HCT116 (cell line): Measurements from ENCODE around the gene ATG101. TPM values are rescaled to one million over a fixed set of nuclear protein-coding genes. Genes with fewer than 3 reads are reported as not detected.

Experiments
- ATAC-seq: fragments of 200-7000 bp; cut with Tn5 transposase; 2 replicates; pipeline ENCODE4 v1.9.1; 2020; ENCODE audit warnings: mild to moderate bottlenecking, moderate library complexity
- BruUV-seq: library from RNA; stranded (reverse); fragments of 400-500 nt; replicated peaks from 2 replicates; lab custom pipeline; 2021; lab: Mats Ljungman, UMichigan
- CTCF ChIA-PET: fragments of 300-600 bp; sonication (Branson Sonifier 250); formaldehyde crosslinking; loops from one replicate; lab custom pipeline; 2021; ENCODE audit warnings: antibody characterized with exemption; lab: Charles Lee
- POLR2A ChIA-PET: fragments of 300-600, 350-600 bp; sonication (Branson Sonifier 250); formaldehyde crosslinking; loops from one replicate; lab custom pipeline; 2021; ENCODE audit warnings: antibody characterized with exemption; lab: Charles Lee
- RAD21 ChIA-PET, 2 experiments: fragments of 300-600 bp; sonication (Branson Sonifier 250); formaldehyde crosslinking; loops; one replicate each; lab custom pipeline; 2023; ENCODE audit warnings: low total read pairs in 2 of 2; ENCODE audit not compliant: uncharacterized antibody in 2 of 2, unreplicated experiment in 2 of 2, low non-redundant PET in 1 of 2; lab: Charles Lee
- DNase-seq: peaks from one replicate; pipeline ENCODE4 v3.0.0-alpha.2; 2010; ENCODE audit warnings: low read depth, low spot score
- H2AFZ ChIP-seq: fragments of 200-600 bp; shearing (Covaris generic), sonication (generic); 2 replicates; pipeline ENCODE4 v1.6.1; 2017; ENCODE audit warnings: low read depth, mixed run types, mixed read lengths, antibody characterized with exemption, low read length; ENCODE audit not compliant: poor library complexity, severe bottlenecking
- H3K27ac ChIP-seq: 2 replicates; pipeline ENCODE4 v1.5.1; 2012; ENCODE audit warnings: low read depth, low read length
- H3K27me3 ChIP-seq: fragments of 200-600 bp; sonication (generic); 2 replicates; pipeline ENCODE4 v1.6.1; 2016; ENCODE audit warnings: mixed run types, low read length, mixed read lengths; ENCODE audit not compliant: insufficient read depth
- H3K36me3 ChIP-seq, 2 experiments: fragments of 200-500 bp in 1 of 2; fragments of 200-600 bp in 1 of 2; sonication (Bioruptor generic) in 1 of 2; sonication (generic) in 1 of 2; 2 replicates each; pipeline versions ENCODE4 v1.5.1 to v1.6.1; 2014 to 2016; ENCODE audit warnings: low read length in 2 of 2, inconsistent platforms in 1 of 2, mixed read lengths in 1 of 2, mixed run types in 1 of 2; ENCODE audit not compliant: insufficient read depth in 2 of 2, control insufficient read depth in 1 of 2
- H3K4me1 ChIP-seq, 2 experiments: fragments of 200-600 bp in 1 of 2; sonication (generic) in 1 of 2; 2 replicates each; pipeline versions ENCODE4 v1.5.1 to v1.6.1; 2012 to 2017; ENCODE audit warnings: low read length in 2 of 2, inconsistent platforms in 1 of 2, mild to moderate bottlenecking in 1 of 2, mixed read lengths in 1 of 2, mixed run types in 1 of 2, moderate library complexity in 1 of 2; ENCODE audit not compliant: insufficient read depth in 2 of 2, control insufficient read depth in 1 of 2
- H3K4me2 ChIP-seq: fragments of 200-600 bp; sonication (generic); 2 replicates; pipeline ENCODE4 v1.6.1; 2017; ENCODE audit warnings: mixed run types, low read length, mixed read lengths
- H3K4me3 ChIP-seq, 2 experiments: fragments of 200-600 bp in 1 of 2; sonication (generic) in 1 of 2; replicated peaks in 1 of 2; 2 replicates each; pipeline ENCODE4 v1.5.1; 2011 to 2016; ENCODE audit warnings: low read length in 2 of 2, control low read depth in 1 of 2, low read depth in 1 of 2, mild to moderate bottlenecking in 1 of 2, mixed read lengths in 1 of 2, mixed run types in 1 of 2
- H3K79me2 ChIP-seq: fragments of 200-600 bp; sonication (generic); 2 replicates; pipeline ENCODE4 v1.6.1; 2017; ENCODE audit warnings: mild to moderate bottlenecking, mixed run types, low read length, moderate library complexity, mixed read lengths; ENCODE audit not compliant: insufficient read depth
- H3K9ac ChIP-seq: fragments of 200-600 bp; sonication (generic); 2 replicates; pipeline ENCODE4 v1.6.1; 2016; ENCODE audit warnings: low read length, mixed read lengths
- H3K9me2 ChIP-seq: fragments of 200-600 bp; sonication (generic), shearing (Covaris generic); 2 replicates; pipeline ENCODE4 v1.6.1; 2017; ENCODE audit warnings: mixed run types, mild to moderate bottlenecking, moderate library complexity; ENCODE audit not compliant: insufficient read depth
- H3K9me3 ChIP-seq, 2 experiments: fragments of 200-500 bp in 1 of 2; fragments of 200-600 bp in 1 of 2; sonication (Bioruptor generic) in 1 of 2; sonication (generic) in 1 of 2; 2 replicates each; pipeline ENCODE4 v1.6.1; 2014 to 2017; ENCODE audit warnings: low read length in 2 of 2, mixed read lengths in 2 of 2, inconsistent platforms in 1 of 2, low read depth in 1 of 2, mild to moderate bottlenecking in 1 of 2, mixed run types in 1 of 2, moderate library complexity in 1 of 2; ENCODE audit not compliant: control insufficient read depth in 1 of 2, insufficient read depth in 1 of 2
- H4K20me1 ChIP-seq: fragments of 200-600 bp; sonication (generic), shearing (Covaris generic); 2 replicates; pipeline ENCODE4 v1.6.1; 2017; ENCODE audit warnings: mixed run types, mild to moderate bottlenecking, moderate library complexity; ENCODE audit not compliant: insufficient read depth
- CBX3 ChIP-seq: IDR thresholded peaks from 2 replicates; pipeline ENCODE4 v1.6.1; 2012; ENCODE audit warnings: low read depth
- CEBPB ChIP-seq: IDR thresholded peaks from 2 replicates; pipeline ENCODE4 v1.6.1; 2012; ENCODE audit warnings: low read depth
- CTCF ChIP-seq, 3 experiments: fragments of 200-600 bp in 1 of 3; sonication (generic) in 1 of 3; IDR thresholded peaks in 2 of 3; conservative IDR thresholded peaks in 1 of 3; 2 replicates each; pipeline ENCODE4 v1.5.1; 2012 to 2017; ENCODE audit warnings: low read depth in 2 of 3, low read length in 2 of 3, antibody characterized with exemption in 1 of 3, borderline replicate concordance in 1 of 3, control low read depth in 1 of 3, mild to moderate bottlenecking in 1 of 3, mixed read lengths in 1 of 3, mixed run types in 1 of 3, moderate library complexity in 1 of 3; ENCODE audit not compliant: insufficient read depth in 1 of 3
- EGR1 ChIP-seq: IDR thresholded peaks from 2 replicates; pipeline ENCODE4 v1.6.1; 2012; ENCODE audit warnings: low read depth
- ELF1 ChIP-seq: IDR thresholded peaks from 2 replicates; pipeline ENCODE4 v1.6.1; 2012; ENCODE audit warnings: low read depth, borderline replicate concordance
- EZH2phosphoT487 ChIP-seq: fragments of 200-600 bp; IDR thresholded peaks from 2 replicates; pipeline ENCODE4 v1.6.1; 2018; ENCODE audit warnings: antibody characterized with exemption, borderline replicate concordance
- FOSL1 ChIP-seq: IDR thresholded peaks from 2 replicates; pipeline ENCODE4 v1.6.1; 2012; ENCODE audit warnings: low read depth
- JUND ChIP-seq: IDR thresholded peaks from 2 replicates; pipeline ENCODE4 v1.6.1; 2012
- POLR2A ChIP-seq: IDR thresholded peaks from 2 replicates; pipeline ENCODE4 v1.7.0; 2011; ENCODE audit warnings: borderline replicate concordance; ENCODE audit not compliant: insufficient read depth, insufficient read length; ENCODE audit errors: extremely low read depth
- SP1 ChIP-seq: IDR thresholded peaks from 2 replicates; pipeline ENCODE4 v1.6.1; 2012; ENCODE audit warnings: low read depth
- SRF ChIP-seq: IDR thresholded peaks from 2 replicates; pipeline ENCODE4 v1.6.1; 2012; ENCODE audit warnings: low read depth
- TCF7L2 ChIP-seq: IDR thresholded peaks from 2 replicates; pipeline ENCODE4 v1.7.0; 2011; ENCODE audit warnings: borderline replicate concordance, inconsistent platforms; ENCODE audit not compliant: insufficient read depth, insufficient read length; ENCODE audit errors: extremely low read depth
- YY1 ChIP-seq: IDR thresholded peaks from 2 replicates; pipeline ENCODE4 v1.6.1; 2011; ENCODE audit warnings: low read length, low read depth, moderate library complexity, mild to moderate bottlenecking; ENCODE audit not compliant: insufficient replicate concordance; ENCODE audit errors: extremely low read depth
- ZBTB33 ChIP-seq: IDR thresholded peaks from 2 replicates; pipeline ENCODE4 v1.6.1; 2011; ENCODE audit warnings: mild to moderate bottlenecking, low read length, moderate library complexity; ENCODE audit not compliant: insufficient replicate concordance; ENCODE audit errors: extremely low read depth
- ZFX ChIP-seq: fragments of 450-650 bp; IDR thresholded peaks from 2 replicates; pipeline ENCODE4 v1.6.1; 2017
- intact Hi-C: fragments of 100-400 bp; cut with micrococcal nuclease; formaldehyde crosslinking; loops from 2 replicates; pipeline ENCODE4 v1.10.0; 2022
- total RNA-seq: library from RNA; stranded (reverse); gene quantifications from one replicate; pipeline ENCODE4 v1.2.1, GENCODE V29; 2021; ENCODE audit not compliant: unreplicated experiment

ATG101 gene
- total RNA-seq, 1 experiment from 2014 or later, result 49.2 TPM

GRCh38 chr12:52045794-52046199 lies 24.0 kb upstream of the ATG101 start:
- no peak for DNase-seq

More at GRCh38 chr12:52045794-52046199, 24.0 kb upstream of the ATG101 start:
- no peaks in the 10 kb centered on the region; the same call in 1 of the 2 replicates for H3K79me2 ChIP-seq
- H3K27me3 ChIP-seq, result no peaks in the 10 kb centered on the region
- no peaks in the 10 kb centered on the region for H3K36me3 ChIP-seq
- ChIA-PET CTCF (no interaction called here), POLR2A (no interaction called here), RAD21 (no interaction called here)
- no peak overlapping the region for H3K4me2 ChIP-seq
- no peak overlapping the region for H3K4me3 ChIP-seq
- H4K20me1 ChIP-seq, result no peaks in the 10 kb centered on the region
- no peak overlapping the region for H2AFZ ChIP-seq
- TF ChIP-seq JUND, result no peak
- TF ChIP-seq TCF7L2, result no peak
- no peak for TF ChIP-seq ELF1
- TF ChIP-seq CEBPB, result no peak
- no peak for TF ChIP-seq EZH2phosphoT487
- TF ChIP-seq FOSL1, result no peak
- TF ChIP-seq ZBTB33, result no peak
- no peak for TF ChIP-seq ZFX
- no peak for TF ChIP-seq EGR1
- TF ChIP-seq CBX3, result no peak
- TF ChIP-seq SP1, result no peak
- no peak for TF ChIP-seq CTCF (IDR thresholded peaks at IDR 0.05 in 2 of 3, conservative IDR thresholded peaks at IDR 0.05 in 1 of 3; ENCODE audit: borderline replicate concordance in 1 of 3, insufficient read depth in 1 of 3, low read depth in 2 of 3, low read length in 2 of 3)
- TF ChIP-seq YY1, result no peak
- TF ChIP-seq SRF, result no peak
- TF ChIP-seq POLR2A, result no peak
- peaks cover 11 to 35% of the 10 kb centered on the region in 2 experiments for H3K4me1 ChIP-seq
- ATAC-seq, result no peak
- H3K9me3 ChIP-seq, result no peaks in the 10 kb centered on the region
- H3K9me2 ChIP-seq, result no peaks in the 10 kb centered on the region
- intact Hi-C loops, result no loop called here
- no TSS peak for BruUV-seq
- no peak overlapping the region for H3K9ac ChIP-seq
- no peak overlapping the region for H3K27ac ChIP-seq
